HTERT RPE-1 (cell line): Measurements from ENCODE around the gene UPK3A.

ENCODE experiments used
- in situ Hi-C: fragments of 300-500 bp; cut with MboI; formaldehyde crosslinking; loops from 4 replicates; pipeline ENCODE4 v1.14.3; 2020; ENCODE audit warnings: low sequenced_read_pairs

UPK3A gene

GRCh38 chr22:45284705-45285262 lies at the start of gene UPK3A:
TSS of gene UPK3A (plus strand) at chr22:45284949. CDS start at chr22:45285014, 65 bp downstream.
- in situ Hi-C loops, result no loop called here

GRCh38 chr22:45235101-45235777 lies 49.5 kb upstream of the UPK3A start:
- in situ Hi-C loops, result no loop called here

- in situ Hi-C loops, result no loop called here
Observed at GRCh38 chr22:45235851-45236342, 48.9 kb upstream of the UPK3A start.

- in situ Hi-C loops, result no loop called here
Observed at GRCh38 chr22:45237065-45237990, 47.4 kb upstream of the UPK3A start.

GRCh38 chr22:45238076-45238956 lies 46.4 kb upstream of the UPK3A start:
- in situ Hi-C loops, result no loop called here

GRCh38 chr22:45238957-45239680 lies 45.6 kb upstream of the UPK3A start:
- in situ Hi-C loops, result no loop called here

GRCh38 chr22:45239681-45240051 lies 45.1 kb upstream of the UPK3A start:
- in situ Hi-C loops, result no loop called here

- in situ Hi-C loops, result no loop called here
Observed at GRCh38 chr22:45240104-45240809, 44.5 kb upstream of the UPK3A start.

- in situ Hi-C loops, result no loop called here
Observed at GRCh38 chr22:45240810-45241631, 43.7 kb upstream of the UPK3A start, which contains the start of gene KIAA0930. TSS of gene KIAA0930 (minus strand) at chr22:45240894. CDS start at chr22:45240703, 191 bp downstream.

GRCh38 chr22:45242778-45243191 lies 42.0 kb upstream of the UPK3A start:
- in situ Hi-C loops, result no loop called here

GRCh38 chr22:45244916-45245315 lies 39.8 kb upstream of the UPK3A start:
- in situ Hi-C loops, result no loop called here

- in situ Hi-C loops, result no loop called here
Observed at GRCh38 chr22:45246060-45246985, 38.4 kb upstream of the UPK3A start.

- in situ Hi-C loops, result no loop called here
Observed at GRCh38 chr22:45248832-45249561, 35.8 kb upstream of the UPK3A start.

GRCh38 chr22:45251825-45252224 lies 32.9 kb upstream of the UPK3A start:
- in situ Hi-C loops, result no loop called here

- in situ Hi-C loops, result no loop called here
Observed at GRCh38 chr22:45253039-45253641, 31.6 kb upstream of the UPK3A start.

- in situ Hi-C loops, result no loop called here
Observed at GRCh38 chr22:45254388-45254787, 30.4 kb upstream of the UPK3A start.
